Spleen (tissue), 11 donors: ENCODE results near the gene ADAMTS6. TPM values are rescaled to one million over a fixed set of nuclear protein-coding genes. Genes with fewer than 3 reads are reported as not detected.

Experiments used
- DNase-seq: peaks from one replicate; pipeline ENCODE4 v3.0.0-alpha.2; 2020
- H3K27ac ChIP-seq, 8 donors: fragments of 200-600 bp; sonication (generic) in 7 of 8; 1 replicate in 4 of 8; 2 replicates in 4 of 8; pipeline versions ENCODE4 v1.5.0 to v1.8.0; 2016 to 2021; ENCODE audit warnings: inconsistent platforms in 4 of 8, mild to moderate bottlenecking in 4 of 8, moderate library complexity in 1 of 8
- H3K27me3 ChIP-seq, 7 donors: fragments of 200-600 bp; sonication (generic) in 6 of 7; replicated peaks in 1 of 7; 1 replicate in 4 of 7; 2 replicates in 3 of 7; pipeline versions ENCODE4 v1.5.0 to v1.8.0; 2016 to 2021; ENCODE audit warnings: inconsistent platforms in 3 of 7, mild to moderate bottlenecking in 1 of 7
- H3K36me3 ChIP-seq, 6 donors: fragments of 200-600 bp; sonication (generic) in 5 of 6; 1 replicate in 4 of 6; 2 replicates in 2 of 6; pipeline versions ENCODE4 v1.5.0 to v1.8.0; 2016 to 2021; ENCODE audit warnings: inconsistent platforms in 2 of 6
- H3K4me1 ChIP-seq, 6 donors: fragments of 200-600 bp; sonication (generic) in 5 of 6; 1 replicate in 3 of 6; 2 replicates in 3 of 6; pipeline versions ENCODE4 v1.5.0 to v1.8.0; 2016 to 2021; ENCODE audit warnings: inconsistent platforms in 3 of 6
- H3K4me3 ChIP-seq, 8 donors: fragments of 200-600 bp; sonication (generic) in 7 of 8; 1 replicate in 4 of 8; 2 replicates in 4 of 8; pipeline versions ENCODE4 v1.5.0 to v1.8.0; 2016 to 2021; ENCODE audit warnings: inconsistent platforms in 4 of 8, mild to moderate bottlenecking in 4 of 8, moderate library complexity in 2 of 8
- H3K9me3 ChIP-seq, 8 donors: fragments of 200-600 bp; sonication (generic) in 7 of 8; 1 replicate in 4 of 8; 2 replicates in 4 of 8; pipeline versions ENCODE4 v1.5.0 to v1.8.0; 2016 to 2021; ENCODE audit warnings: inconsistent platforms in 4 of 8
- POLR2A ChIP-seq, 3 donors: fragments of 450-650 bp; IDR thresholded peaks; one replicate each; pipeline ENCODE4 v1.5.1; 2017; ENCODE audit warnings: antibody characterized with exemption in 3 of 3, mild to moderate bottlenecking in 1 of 3
- POLR2AphosphoS5 ChIP-seq, 3 donors: sonication (generic); formaldehyde crosslinking; IDR thresholded peaks; one replicate each; pipeline ENCODE4 v1.5.1; 2017; ENCODE audit warnings: antibody characterized with exemption in 3 of 3
- WGBS, 5 donors: extraction: QIAGEN DNeasy Blood & Tissue Kit in 3 of 5; methylation state at CpG; one replicate each; pipeline versions ENCODE4 v1.1.5 to v1.1.7; 2013 to 2018; 5-methylcytosine and 5-hydroxymethylcytosine counted together
- intact Hi-C: fragments of 100-400 bp; cut with DNase I; formaldehyde crosslinking; loops from one replicate; pipeline ENCODE4 v1.15.0; 2023; ENCODE audit warnings: low total_unique reads
- polyA plus RNA-seq, 3 donors: library from polyadenylated mRNA; stranded (reverse); fragments of 200-250 nt; gene quantifications; one replicate each; pipeline ENCODE4 v1.2.1, GENCODE V29; 2013
- total RNA-seq, 7 donors: library from RNA; depleted of rRNA in 3 of 7; stranded (reverse); fragments of >200 nt in 3 of 7; fragmentation: NEBNext Ultra II Directional in 4 of 7; extraction: Animal tissue kit (Norgen Biotek cat#: 25700) in 4 of 7; gene quantifications; one replicate each; pipeline versions ENCODE4 v1.1.0 to v1.2.1, GENCODE V29; 2016 to 2021
- TF ChIP-seq, protein P1 (sequence below), 11 experiments: fragments of 200-600 bp in 7 of 11; fragments of 450-650 bp in 4 of 11; sonication (generic) in 4 of 11; IDR thresholded peaks in 8 of 11; conservative IDR thresholded peaks in 3 of 11; 1 replicate in 7 of 11; 2 replicates in 4 of 11; pipeline versions ENCODE4 v1.4.0 to v1.8.0; 2016 to 2021; ENCODE audit warnings: antibody characterized with exemption in 11 of 11, inconsistent platforms in 4 of 11, mild to moderate bottlenecking in 1 of 11
- donor health status: healthy with polysubstance abuse.
- donor health status: DM: no; HTN: no; CAD: no; lungs with moderate emphysema.
- donor health status: DM: no; HTN: no; CAD: no.
- donor health status: Bipolar disorder and iron deficiency.
- donor health status: healthy.
- donor health status: DM: no; HTN: no; CAD: no.
- donor health status: DM: yes; HTN: yes; CAD: no.

Gene ADAMTS6
- total and polyA plus RNA-seq, 10 donors, result 1.1 to 16.4 (median 6.3) TPM

DNA sequence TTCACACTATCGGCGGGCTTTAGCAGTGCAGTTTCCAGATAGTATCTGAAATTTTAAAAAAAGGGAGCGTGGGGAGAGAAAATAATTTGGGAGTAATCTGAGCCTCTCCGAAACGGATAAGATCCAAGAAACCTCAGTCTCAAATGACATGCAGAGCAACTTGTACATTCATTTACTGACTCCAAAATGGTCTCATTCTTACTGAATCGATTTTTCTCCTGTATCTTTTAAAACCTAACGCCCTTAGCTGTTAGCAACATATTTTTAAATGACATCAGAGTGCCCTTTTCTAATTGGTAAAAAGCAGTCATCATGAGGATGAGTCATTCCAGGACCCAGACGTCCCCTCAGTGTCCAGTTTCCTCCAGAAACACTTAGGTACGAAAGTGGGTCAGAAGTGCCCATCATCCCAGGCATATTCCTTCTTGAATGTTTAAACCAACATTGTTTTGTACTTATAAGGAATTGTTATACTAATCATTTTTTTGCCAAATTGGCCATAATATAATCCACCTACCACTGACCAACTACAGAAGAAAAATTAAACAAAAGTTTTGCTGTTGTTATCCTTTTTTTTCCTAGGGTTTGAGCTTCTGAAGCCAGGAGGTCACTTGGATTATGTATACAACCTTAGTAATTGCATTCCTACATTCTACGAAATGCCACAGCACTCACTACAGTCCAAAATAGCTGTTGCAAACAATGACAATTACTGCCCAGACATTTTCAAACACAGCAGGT lies 354.4 kb downstream of the ADAMTS6 start:
- Histone ChIP-seq H3K36me3 (no peaks in the 10 kb centered on the region), H3K27me3 (no peaks in the 10 kb centered on the region), H3K4me1 (no peaks in the 10 kb centered on the region), H3K27ac (no peak overlapping the region), H3K4me3 (no peak overlapping the region), H3K9me3 (no peaks in the 10 kb centered on the region)
- intact Hi-C loops, result no loop called here
- 81 to 91% (median 83%) methylated on average over 10 of the region's 10 CpGs for WGBS, 5 donors
- TF ChIP-seq POLR2AphosphoS5 (IDR thresholded peaks at IDR 0.05), result no peak
- TF ChIP-seq POLR2A (IDR thresholded peaks at IDR 0.05), result no peak
- TF ChIP-seq, protein P1, sequence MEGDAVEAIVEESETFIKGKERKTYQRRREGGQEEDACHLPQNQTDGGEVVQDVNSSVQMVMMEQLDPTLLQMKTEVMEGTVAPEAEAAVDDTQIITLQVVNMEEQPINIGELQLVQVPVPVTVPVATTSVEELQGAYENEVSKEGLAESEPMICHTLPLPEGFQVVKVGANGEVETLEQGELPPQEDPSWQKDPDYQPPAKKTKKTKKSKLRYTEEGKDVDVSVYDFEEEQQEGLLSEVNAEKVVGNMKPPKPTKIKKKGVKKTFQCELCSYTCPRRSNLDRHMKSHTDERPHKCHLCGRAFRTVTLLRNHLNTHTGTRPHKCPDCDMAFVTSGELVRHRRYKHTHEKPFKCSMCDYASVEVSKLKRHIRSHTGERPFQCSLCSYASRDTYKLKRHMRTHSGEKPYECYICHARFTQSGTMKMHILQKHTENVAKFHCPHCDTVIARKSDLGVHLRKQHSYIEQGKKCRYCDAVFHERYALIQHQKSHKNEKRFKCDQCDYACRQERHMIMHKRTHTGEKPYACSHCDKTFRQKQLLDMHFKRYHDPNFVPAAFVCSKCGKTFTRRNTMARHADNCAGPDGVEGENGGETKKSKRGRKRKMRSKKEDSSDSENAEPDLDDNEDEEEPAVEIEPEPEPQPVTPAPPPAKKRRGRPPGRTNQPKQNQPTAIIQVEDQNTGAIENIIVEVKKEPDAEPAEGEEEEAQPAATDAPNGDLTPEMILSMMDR (IDR thresholded peaks at IDR 0.05 in 8 of 11, conservative IDR thresholded peaks at IDR 0.05 in 3 of 11), result no peak
- DNase-seq, result no peak

GRCh38 chr5:65126542-65127069 lies 355.1 kb downstream of the ADAMTS6 start:
- H3K27me3 ChIP-seq, result no peaks in the 10 kb centered on the region
- H3K27ac ChIP-seq, result no peak overlapping the region
- no peaks in the 10 kb centered on the region for H3K9me3 ChIP-seq
- no peaks in the 10 kb centered on the region for H3K36me3 ChIP-seq
- H3K4me3 ChIP-seq, result no peak overlapping the region
- TF ChIP-seq, protein P1 (IDR thresholded peaks at IDR 0.05 in 8 of 11, conservative IDR thresholded peaks at IDR 0.05 in 3 of 11), result no peak
- TF ChIP-seq POLR2AphosphoS5 (IDR thresholded peaks at IDR 0.05) (no peak), POLR2A (IDR thresholded peaks at IDR 0.05) (no peak)
- H3K4me1 ChIP-seq, result no peaks in the 10 kb centered on the region
- DNase-seq, result no peak
- intact Hi-C loops, result no loop called here
- WGBS, 5 donors, result 82 to 92% (median 89%) methylated on average over 6 of the region's 6 CpGs

- no peaks in the 10 kb centered on the region for H3K27me3 ChIP-seq
- H3K36me3 ChIP-seq, result no peaks in the 10 kb centered on the region
- TF ChIP-seq, protein P1 (IDR thresholded peaks at IDR 0.05 in 8 of 11, conservative IDR thresholded peaks at IDR 0.05 in 3 of 11), result no peak
- TF ChIP-seq POLR2AphosphoS5 (IDR thresholded peaks at IDR 0.05) (no peak), POLR2A (IDR thresholded peaks at IDR 0.05) (no peak)
- no peaks in the 10 kb centered on the region for H3K4me1 ChIP-seq
- no peak overlapping the region for H3K27ac ChIP-seq
- no peaks in the 10 kb centered on the region for H3K9me3 ChIP-seq
- no peak overlapping the region for H3K4me3 ChIP-seq
- intact Hi-C loops, result no loop called here
- 67 to 75% (median 73%) methylated on average over 15 to 16 of the region's 16 CpGs for WGBS, 5 donors
- DNase-seq, result no peak
Measured at GRCh38 chr5:65125591-65126541, 355.9 kb downstream of the ADAMTS6 start.
